Mucosa of rectum (tissue), 2 donors: ENCODE data around the gene FHIT.

ENCODE experiments used
- H3K27ac ChIP-seq, 2 donors: one replicate each; pipeline ENCODE4 v1.7.0; 2013; ENCODE audit warnings: inconsistent platforms in 2 of 2, low read depth in 2 of 2, low read length in 2 of 2
- H3K27me3 ChIP-seq, 2 donors: one replicate each; pipeline ENCODE4 v1.7.0; 2013; ENCODE audit warnings: low read length in 2 of 2; ENCODE audit not compliant: control insufficient read depth in 2 of 2, insufficient read depth in 2 of 2
- H3K36me3 ChIP-seq, 2 donors: one replicate each; pipeline ENCODE4 v1.7.0; 2013; ENCODE audit warnings: low read length in 2 of 2; ENCODE audit not compliant: control insufficient read depth in 2 of 2, insufficient read depth in 2 of 2
- H3K4me1 ChIP-seq, 2 donors: one replicate each; pipeline ENCODE4 v1.7.0; 2013; ENCODE audit warnings: low read length in 2 of 2, mild to moderate bottlenecking in 1 of 2; ENCODE audit not compliant: control insufficient read depth in 2 of 2, insufficient read depth in 2 of 2
- H3K4me3 ChIP-seq, 2 donors: one replicate each; pipeline ENCODE4 v1.7.0; 2013; ENCODE audit warnings: low read length in 2 of 2
- H3K9ac ChIP-seq, 2 donors: one replicate each; pipeline ENCODE4 v1.7.0; 2013; ENCODE audit warnings: low read length in 2 of 2, low read depth in 1 of 2, mild to moderate bottlenecking in 1 of 2
- H3K9me3 ChIP-seq, 2 donors: one replicate each; pipeline ENCODE4 v1.7.0; 2013; ENCODE audit warnings: low read length in 2 of 2; ENCODE audit not compliant: control insufficient read depth in 2 of 2
- donor health status: healthy.
- donor health status: Normal muscosa, but diverticular disease.

FHIT gene

GRCh38 chr3:60424034-60424433 lies 827.2 kb downstream of the FHIT start:
- Histone ChIP-seq H3K36me3 (no peaks in the 10 kb centered on the region), H3K27me3 (no peaks in the 10 kb centered on the region)

GRCh38 chr3:60423556-60423955 lies 827.7 kb downstream of the FHIT start:
- Histone ChIP-seq H3K27ac (no peak overlapping the region), H3K4me1 (no peaks in the 10 kb centered on the region), H3K36me3 (no peaks in the 10 kb centered on the region), H3K4me3 (no peak overlapping the region), H3K27me3 (no peaks in the 10 kb centered on the region), H3K9me3 (no peaks in the 10 kb centered on the region), H3K9ac (no peak overlapping the region)

More at GRCh38 chr3:60424034-60424433, 827.2 kb downstream of the FHIT start:
- no peak overlapping the region for H3K4me3 ChIP-seq
- H3K27ac ChIP-seq, result no peak overlapping the region
- no peaks in the 10 kb centered on the region for H3K9me3 ChIP-seq
- H3K4me1 ChIP-seq, result no peaks in the 10 kb centered on the region
- no peak overlapping the region for H3K9ac ChIP-seq

DNA sequence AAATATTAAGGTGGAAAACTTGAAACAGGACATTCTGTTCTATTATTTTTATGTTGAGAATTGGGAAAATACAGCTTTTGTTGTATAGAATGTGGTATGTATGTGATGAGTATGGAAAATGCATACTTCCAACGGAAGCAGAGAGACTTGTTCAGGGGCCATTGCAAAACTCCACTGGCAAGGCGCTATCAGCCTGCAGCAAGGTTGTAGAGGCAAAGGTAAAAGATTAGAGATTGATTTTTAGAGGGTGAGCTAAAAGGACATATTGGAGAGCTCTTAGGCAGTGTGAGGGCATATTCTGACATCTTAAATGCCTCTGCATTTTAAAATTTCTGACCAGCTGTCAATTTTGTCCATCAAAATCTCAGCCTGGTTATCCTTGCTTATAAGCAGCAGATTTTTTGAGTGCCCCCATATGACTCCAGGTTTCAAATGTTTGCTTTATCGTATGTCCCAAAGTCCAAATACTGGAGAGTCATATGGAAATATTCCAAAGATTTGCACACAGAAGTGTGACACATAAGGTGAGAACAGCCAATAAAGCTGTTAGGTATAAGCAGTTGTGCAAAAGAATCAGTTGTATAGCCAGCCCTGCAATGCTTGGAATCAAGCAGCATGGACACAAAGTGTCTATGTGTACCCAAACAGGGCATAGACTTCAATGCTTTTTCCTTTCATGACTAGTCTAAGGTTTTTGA lies 829.4 kb downstream of the FHIT start:
- H3K27ac ChIP-seq, result no peak overlapping the region
- no peak overlapping the region for H3K4me3 ChIP-seq
- H3K36me3 ChIP-seq, result no peaks in the 10 kb centered on the region
- H3K4me1 ChIP-seq, result no peaks in the 10 kb centered on the region
- H3K9me3 ChIP-seq, result no peaks in the 10 kb centered on the region
- H3K9ac ChIP-seq, result no peak overlapping the region
- H3K27me3 ChIP-seq, result no peaks in the 10 kb centered on the region

- no peaks in the 10 kb centered on the region for H3K36me3 ChIP-seq
- no peak overlapping the region for H3K9ac ChIP-seq
- no peaks in the 10 kb centered on the region for H3K9me3 ChIP-seq
- H3K4me3 ChIP-seq, result no peak overlapping the region
- no peak overlapping the region for H3K27ac ChIP-seq
- no peaks in the 10 kb centered on the region for H3K4me1 ChIP-seq
- no peaks in the 10 kb centered on the region for H3K27me3 ChIP-seq
Measured at GRCh38 chr3:60417576-60417975, 833.7 kb downstream of the FHIT start.

GRCh38 chr3:60414011-60414410 lies 837.2 kb downstream of the FHIT start:
- no peak overlapping the region for H3K27ac ChIP-seq
- no peak overlapping the region for H3K4me3 ChIP-seq
- H3K9me3 ChIP-seq, result no peaks in the 10 kb centered on the region
- no peaks in the 10 kb centered on the region for H3K27me3 ChIP-seq
- no peaks in the 10 kb centered on the region for H3K36me3 ChIP-seq
- no peak overlapping the region for H3K9ac ChIP-seq
- no peaks in the 10 kb centered on the region for H3K4me1 ChIP-seq

DNA sequence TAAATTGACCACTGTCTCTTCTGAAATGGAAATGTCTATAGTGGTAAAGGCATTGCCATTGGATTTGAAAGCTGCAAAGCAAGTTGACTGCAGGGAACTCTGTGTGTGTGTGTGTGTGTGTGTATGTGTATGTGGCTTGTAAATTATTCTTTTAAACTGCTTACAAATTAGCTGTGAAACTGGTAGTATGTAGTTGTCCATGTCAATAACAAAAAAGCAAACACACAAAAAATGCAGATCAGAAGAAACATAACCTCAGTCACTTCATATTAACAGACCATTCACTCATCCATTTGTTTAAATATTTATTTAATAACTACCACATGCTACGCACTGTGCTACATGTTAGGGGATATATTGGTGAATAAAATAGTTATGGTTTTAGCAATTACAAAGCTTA lies 837.7 kb downstream of the FHIT start:
- no peak overlapping the region for H3K27ac ChIP-seq
- H3K27me3 ChIP-seq, result no peaks in the 10 kb centered on the region
- H3K4me3 ChIP-seq, result no peak overlapping the region
- no peaks in the 10 kb centered on the region for H3K36me3 ChIP-seq
- H3K9me3 ChIP-seq, result no peaks in the 10 kb centered on the region
- H3K4me1 ChIP-seq, result no peaks in the 10 kb centered on the region
- H3K9ac ChIP-seq, result no peak overlapping the region

DNA sequence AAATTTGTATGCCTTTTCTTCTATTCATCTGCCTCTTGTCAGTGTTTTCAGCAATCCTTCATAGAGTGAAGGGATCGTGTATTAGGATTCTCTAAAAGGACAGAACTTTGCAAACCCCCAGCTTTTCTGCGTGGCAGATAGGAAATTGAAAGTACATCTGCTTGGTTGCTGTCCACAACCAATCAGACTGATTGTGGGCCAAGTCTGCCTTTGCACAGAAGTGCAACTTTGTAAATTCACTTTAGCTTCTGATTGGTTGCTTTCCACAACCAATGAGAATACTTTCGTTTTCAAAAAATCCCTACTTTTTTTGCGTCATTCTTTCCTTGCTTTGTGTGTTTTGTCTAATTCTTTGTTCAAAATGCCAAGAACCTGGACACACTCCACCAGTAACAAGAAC lies 847.4 kb downstream of the FHIT start:
- Histone ChIP-seq H3K4me1 (no peaks in the 10 kb centered on the region), H3K27me3 (no peaks in the 10 kb centered on the region), H3K27ac (no peak overlapping the region), H3K4me3 (no peak overlapping the region), H3K9ac (no peak overlapping the region), H3K9me3 (no peaks in the 10 kb centered on the region), H3K36me3 (no peaks in the 10 kb centered on the region)

GRCh38 chr3:60402931-60403330 lies 848.3 kb downstream of the FHIT start:
- Histone ChIP-seq H3K9me3 (no peaks in the 10 kb centered on the region), H3K4me1 (no peaks in the 10 kb centered on the region), H3K27ac (no peak overlapping the region), H3K27me3 (no peaks in the 10 kb centered on the region), H3K9ac (no peak overlapping the region), H3K4me3 (no peak overlapping the region), H3K36me3 (no peaks in the 10 kb centered on the region)

DNA sequence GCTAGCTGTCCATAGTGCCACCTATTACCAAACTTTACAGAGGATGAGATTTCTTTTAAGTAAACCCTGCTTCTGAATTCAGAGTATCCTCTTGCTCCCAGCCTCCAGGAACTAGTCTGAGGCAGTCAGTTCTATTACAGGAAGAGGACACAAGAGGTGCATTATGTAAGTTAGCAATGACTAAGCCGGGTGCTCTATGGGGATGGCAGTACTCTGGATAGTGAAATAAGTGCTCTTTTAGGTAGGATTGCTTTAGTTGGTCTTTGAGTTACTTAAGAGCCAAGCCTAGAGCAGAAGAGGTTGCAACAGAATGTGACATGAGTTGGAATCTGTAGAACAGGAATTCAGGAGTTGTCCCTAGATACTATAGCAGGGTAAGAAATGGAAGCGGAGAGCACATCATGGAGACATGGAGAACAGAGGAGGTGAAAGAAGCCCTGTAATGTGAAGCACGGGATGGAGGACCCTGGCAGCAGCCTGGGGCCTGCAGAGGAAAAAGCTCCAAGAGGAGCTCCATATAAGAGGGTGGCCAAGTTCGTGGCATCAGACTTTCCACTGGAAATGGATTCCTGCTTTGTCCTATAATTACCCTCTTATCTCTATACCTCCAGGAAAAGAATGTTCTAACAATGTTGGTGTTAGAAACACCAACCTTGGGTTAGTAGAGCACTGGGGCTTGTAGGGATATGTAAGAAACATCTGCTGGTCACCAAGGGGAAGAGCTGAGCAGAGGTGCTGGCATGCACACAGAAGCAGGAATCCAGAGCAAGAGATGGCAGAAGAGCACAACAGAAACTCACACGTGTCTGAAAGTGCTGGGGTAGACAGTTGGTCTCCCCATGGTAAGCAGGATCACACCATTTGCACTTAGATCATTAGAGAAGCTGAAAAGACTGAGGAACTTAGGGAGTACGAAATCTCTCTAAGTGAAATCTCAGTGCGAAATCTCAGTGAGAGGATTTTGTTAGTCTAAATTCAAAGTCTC lies 851.1 kb downstream of the FHIT start:
- H3K9ac ChIP-seq, result no peak overlapping the region
- H3K4me3 ChIP-seq, result no peak overlapping the region
- no peaks in the 10 kb centered on the region for H3K9me3 ChIP-seq
- no peak overlapping the region for H3K27ac ChIP-seq
- no peaks in the 10 kb centered on the region for H3K36me3 ChIP-seq
- no peaks in the 10 kb centered on the region for H3K4me1 ChIP-seq
- no peaks in the 10 kb centered on the region for H3K27me3 ChIP-seq

DNA sequence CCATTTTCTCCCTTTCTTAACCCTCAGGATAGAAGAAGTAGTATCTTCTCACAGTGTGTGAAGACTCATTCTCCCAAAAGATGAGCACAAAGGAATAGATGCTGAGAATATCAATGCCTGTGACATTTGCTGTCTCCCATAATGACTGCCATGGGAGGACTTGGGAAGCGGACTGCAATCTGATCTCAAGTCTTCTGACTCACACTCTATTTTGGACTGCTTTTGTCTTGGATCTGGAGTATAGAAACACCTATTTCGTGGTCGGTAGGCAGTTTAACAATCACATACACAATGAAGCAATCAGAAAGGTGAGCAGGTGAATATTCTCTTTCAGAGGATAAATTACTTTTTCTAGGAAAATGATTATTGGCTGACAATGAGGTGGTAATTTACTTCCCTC lies 852.0 kb downstream of the FHIT start:
- no peaks in the 10 kb centered on the region for H3K4me1 ChIP-seq
- H3K9me3 ChIP-seq, result no peaks in the 10 kb centered on the region
- no peaks in the 10 kb centered on the region for H3K27me3 ChIP-seq
- H3K27ac ChIP-seq, result no peak overlapping the region
- no peak overlapping the region for H3K4me3 ChIP-seq
- no peaks in the 10 kb centered on the region for H3K36me3 ChIP-seq
- no peak overlapping the region for H3K9ac ChIP-seq
